ENCODE data around the gene RAPSN. TPM values are rescaled to one million over a fixed set of nuclear protein-coding genes. Genes with fewer than 3 reads are reported as not detected.
A peak's percentile ranks its signal among the peaks of the same experiment; 100 is the strongest.

Gene RAPSN
- total RNA-seq, 1 donor from 2014 or later = not detected

DNA sequence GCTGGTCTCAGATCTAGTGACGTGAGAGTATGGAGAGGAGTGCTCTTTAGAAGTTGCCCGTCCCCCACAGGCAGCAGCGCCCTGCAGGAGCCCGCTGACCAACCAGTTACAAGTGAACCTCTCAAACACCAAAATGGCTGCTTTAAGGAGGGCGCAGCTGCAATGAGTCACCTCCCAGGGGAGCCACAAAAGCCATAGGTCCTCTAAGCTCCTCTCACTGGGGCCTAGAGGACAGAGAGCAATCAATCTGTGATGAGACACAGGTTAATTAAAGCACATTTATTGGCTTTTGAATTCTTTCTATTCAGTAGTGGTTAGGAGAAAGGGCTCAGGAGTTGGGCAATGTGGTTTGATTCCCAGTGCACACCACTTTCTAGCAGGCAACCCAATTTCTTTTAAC lies 15.5 kb upstream of the RAPSN start:
- DNase-seq = no peak

DNA sequence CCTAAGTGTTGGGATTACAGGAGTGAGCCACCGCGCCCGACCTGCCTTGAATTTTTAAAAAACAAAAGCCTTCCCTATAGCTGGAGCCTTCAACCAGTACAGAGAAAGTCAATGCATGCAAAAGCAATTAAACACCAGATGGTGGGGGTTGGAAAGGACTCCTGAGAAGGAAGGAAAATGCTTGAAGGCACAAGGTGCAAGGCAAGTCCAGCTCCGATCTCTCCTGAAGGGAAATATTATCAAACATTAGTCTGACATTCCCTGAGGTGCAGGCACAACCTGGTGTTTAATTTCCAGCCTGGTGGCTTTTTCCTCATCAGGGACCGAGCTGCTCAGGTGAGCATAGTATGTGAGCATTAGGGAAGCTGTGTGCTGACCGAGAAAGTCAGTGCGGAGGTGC lies 12.9 kb upstream of the RAPSN start:
- DNase-seq = no peak

DNA sequence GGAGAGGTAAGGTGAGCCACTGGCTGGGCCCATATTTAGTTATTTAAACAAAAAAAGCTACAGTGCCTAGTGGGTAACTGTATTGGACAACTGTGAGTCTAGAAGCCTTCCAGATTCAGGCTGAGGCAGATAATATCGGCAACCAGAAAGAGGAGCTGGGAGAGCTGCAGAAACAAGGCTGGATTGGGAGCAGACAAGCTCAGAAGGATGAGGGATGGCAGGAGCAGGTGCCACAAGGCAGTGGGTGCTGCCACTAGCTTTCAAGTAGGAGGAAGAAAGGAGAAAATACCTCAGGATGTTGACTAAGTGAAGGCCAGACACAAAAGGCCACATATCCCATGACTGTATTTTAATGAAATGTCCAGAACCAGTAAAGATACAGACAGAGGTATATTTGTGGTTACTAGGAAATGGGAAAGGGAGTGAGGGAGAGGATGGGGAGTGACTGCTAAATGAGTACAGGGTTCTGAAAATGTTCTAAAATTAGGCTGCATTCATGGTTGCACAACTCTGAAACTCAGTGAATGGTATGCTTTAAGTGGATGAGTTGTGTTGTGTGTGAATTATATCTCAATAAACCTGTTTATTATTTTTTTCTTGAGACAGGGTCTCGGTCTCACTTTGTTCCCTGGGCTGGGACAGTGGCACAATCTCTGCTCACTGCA lies 11.8 kb upstream of the RAPSN start:
- DNase-seq = no peak

DNA sequence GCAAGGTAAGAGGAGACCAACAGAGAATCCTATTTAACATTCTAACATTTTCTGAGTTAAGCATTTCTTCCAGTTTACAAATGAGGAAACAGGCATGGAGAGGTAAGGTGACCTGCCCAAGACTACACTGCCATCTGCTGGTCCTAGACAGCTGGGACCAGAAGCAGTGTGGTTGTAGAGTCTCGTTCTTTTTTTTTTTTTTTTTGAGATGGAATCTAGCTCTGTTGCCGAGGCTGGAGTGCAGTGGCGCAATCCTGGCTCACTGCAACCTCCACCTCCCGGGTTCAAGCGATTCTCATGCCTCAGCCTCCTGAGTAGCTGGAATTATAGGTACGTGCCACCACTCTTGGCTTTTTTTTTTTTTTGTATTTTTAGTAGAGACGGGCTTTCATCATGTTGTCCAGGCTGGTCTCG lies 5.3 kb upstream of the RAPSN start:
- DNase-seq = peak; percentile 61

DNA sequence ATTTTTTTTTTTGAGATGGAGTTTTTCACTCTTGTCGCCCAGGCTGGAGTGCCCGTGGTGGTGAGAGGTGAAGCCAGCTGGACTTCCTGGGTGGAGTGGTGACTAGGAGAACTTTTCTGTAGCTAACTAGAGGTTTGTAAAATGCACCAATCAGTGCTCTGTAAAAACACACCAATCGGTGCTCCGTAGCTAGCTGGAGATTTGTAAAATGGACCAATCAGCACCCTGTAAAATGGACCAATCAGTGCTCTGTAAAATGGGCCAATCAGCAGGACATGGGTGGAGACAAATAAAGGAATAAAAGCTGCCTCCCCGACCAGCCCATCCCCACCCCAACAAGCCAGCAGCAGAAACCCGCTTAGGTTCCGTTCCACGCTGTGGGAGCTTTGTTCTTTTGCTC lies 4.4 kb upstream of the RAPSN start:
- no peak for DNase-seq

DNA sequence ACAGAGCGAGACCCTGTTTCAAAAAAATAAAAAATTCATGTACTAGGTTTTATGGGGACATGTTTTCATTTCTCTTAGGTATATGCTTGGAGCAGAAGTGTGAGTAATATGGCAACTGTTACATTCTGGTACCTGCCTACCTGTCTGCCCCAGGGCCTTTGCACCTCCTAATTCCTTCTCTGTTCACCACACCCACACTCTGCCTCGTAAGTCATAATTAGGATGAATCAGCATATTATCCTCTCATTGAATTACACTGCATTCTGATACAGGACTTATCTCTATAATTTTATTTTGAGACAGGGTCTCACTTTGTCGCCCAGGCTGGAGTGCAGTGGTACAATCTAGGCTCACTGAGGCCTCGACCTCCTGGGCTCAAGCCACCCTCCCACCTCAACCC lies 3.1 kb upstream of the RAPSN start:
- DNase-seq = no peak

DNA sequence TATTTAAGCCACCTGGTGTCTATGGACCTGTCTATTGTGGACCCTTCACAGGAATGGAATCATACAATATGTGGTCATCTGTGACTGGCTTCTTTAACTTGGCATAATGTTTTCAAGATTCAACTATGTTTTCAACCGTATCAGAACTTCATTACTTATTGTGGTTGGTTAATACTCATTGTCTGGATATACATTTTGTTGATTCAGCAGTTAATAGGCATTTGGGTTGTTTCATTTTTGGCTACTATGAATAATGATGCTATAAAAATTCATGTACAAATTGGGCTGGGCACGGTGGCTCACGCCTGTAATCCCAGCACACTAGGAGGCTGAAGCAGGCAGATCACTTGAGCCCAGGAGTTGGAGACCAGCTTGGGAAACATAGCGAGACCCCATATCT lies 2.5 kb upstream of the RAPSN start:
- no peak for DNase-seq

DNA sequence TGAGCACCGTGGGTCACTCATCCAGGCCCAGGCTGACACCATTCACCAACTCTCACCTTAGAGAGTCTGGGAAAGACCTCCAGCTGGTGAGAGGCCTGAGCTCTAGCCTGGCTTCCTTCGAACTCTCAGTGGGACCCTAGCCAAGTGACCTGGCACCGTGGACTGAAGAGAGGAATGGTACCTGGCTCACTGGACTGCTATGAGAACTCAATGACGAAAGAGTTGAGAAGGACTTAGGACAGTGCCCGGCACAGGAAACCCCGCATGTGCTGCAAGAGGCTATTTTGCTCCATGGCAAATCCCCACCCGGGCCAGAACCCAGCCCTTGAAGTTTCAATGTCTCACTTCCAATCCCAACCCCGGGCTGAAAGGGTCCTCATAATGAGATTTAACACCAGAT lies 605 bp upstream of the RAPSN start:
- no peak for DNase-seq

DNA sequence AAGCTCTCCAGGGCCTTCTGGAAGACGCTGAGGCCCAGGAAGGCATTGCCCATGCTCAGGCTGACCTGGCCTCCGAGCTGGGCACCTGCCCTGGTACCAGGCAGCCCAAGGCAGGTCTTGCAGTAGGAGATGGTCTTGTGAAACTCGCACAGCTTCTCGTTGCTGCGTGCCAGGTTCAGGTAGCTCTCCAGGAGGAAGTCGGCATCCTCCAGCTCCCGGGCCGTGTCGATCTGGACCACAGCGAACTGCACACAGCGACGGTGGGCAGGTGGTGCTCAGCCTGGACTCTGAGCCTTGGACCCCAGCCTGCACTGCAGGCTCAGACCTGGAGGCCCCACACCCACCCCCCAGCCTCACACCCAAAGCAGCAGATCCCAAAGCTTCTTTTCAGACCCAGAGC lies 1.0 kb downstream of the RAPSN start:
- no peak for DNase-seq

DNA sequence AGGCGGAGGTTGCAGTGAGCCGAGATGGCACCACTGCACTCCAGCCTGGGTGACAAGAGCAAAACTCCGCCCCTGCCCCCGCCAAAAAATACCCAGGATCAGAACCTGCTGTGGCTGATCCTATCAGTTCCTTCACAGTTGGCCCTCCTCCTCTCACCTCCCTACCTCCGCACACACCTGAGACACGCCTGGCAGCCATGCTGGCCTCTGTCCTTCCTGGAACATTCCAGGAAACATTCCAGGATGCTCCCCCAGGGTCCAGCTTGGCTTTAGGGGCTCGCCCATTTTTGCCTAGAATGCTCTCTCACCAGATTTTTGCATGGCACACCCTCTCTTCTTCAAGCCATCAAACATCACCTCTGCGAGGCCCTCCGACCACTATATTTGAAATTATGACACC lies 2.1 kb downstream of the RAPSN start:
- no peak for DNase-seq

DNA sequence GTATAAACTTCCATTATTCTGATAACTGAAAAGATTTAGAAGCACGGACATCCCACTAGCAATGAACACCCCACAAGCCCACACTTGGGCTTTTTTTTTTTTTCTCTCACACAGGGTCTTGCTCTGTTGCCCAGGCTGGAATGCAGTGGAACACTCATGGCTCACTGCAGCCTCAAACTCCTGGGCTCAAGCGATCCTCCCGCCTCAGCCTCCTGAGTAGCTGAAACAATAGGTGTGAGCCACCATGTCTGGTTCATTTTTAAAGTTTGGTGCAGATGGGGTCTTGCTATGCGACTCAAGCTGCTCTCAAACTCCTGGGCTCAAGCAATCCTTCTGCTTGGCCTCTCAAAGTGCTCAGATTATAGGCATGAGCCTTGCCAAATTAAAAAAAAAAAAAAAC lies 3.1 kb downstream of the RAPSN start:
- DNase-seq = no peak

DNA sequence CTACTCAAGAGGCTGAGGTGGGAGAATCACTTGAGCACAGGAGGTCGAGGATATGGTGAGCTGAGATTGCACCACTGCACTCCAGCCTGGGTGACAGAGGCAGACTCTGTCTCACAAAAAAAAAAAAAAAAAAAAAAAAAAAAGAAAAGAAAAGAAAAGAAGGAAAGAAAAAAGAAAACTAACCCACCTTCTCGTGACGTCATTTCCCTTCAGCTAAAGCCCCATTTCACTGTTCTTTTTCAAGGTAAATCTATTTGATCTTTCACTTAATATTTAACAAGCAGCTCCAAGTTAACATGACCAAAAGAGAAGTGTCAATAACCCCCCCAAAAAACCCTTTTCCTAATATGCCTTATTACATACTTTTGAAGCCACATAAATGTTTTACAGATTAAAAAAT lies 5.1 kb downstream of the RAPSN start:
- DNase-seq = no peak

DNA sequence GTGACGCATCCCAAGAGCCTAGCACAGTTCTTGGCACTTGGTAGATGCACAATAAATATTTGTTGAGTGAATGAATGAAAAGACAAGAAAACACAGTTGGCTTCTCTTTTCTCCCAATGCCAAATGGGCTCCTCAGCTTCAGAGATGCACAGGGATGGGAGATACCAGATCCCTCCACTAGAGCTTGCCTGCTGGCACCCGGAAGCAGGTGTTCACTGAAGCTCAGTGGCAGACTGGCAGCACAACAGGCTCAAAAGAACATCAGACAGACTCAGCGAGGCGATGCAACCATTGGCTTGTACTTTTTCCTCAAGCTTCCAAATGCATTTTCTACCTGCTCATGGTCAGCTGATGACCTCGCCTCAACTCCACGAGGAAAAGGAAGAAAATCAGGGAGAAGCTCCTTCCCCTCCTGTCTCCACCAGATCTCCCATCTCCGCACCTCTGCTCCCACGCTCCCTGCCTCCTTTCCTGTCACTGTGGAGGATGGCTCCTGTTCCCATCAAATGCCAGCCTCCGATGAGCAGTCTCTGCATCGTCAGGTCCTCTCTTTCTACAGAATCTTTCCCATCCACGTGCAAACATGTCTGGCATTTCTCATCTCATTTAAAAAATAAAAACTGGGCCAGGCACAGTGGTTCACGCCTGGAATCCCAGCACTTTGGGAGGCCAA lies 5.8 kb downstream of the RAPSN start:
- DNase-seq = peak; percentile 42

DNA sequence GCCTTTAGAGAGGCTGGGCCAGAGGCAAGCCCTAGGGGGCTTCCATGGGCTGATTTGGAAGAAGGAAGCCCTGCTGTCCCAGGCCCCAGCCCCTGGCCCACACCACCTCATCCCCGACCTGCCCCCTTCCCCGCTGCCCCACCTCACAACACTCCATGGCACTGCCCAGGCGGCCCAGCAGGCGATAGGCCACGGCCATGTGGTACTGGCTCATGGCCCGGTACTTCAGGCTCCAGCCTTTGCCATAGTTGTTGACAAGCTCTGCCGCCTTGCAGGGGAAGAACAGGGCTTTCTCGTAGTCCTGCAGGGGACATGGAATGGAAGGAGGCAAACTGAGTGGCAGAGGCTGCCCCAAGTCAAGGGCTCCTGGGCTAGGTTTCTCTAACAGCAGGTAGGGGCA lies 6.4 kb downstream of the RAPSN start:
- DNase-seq = peak; percentile 30

DNA sequence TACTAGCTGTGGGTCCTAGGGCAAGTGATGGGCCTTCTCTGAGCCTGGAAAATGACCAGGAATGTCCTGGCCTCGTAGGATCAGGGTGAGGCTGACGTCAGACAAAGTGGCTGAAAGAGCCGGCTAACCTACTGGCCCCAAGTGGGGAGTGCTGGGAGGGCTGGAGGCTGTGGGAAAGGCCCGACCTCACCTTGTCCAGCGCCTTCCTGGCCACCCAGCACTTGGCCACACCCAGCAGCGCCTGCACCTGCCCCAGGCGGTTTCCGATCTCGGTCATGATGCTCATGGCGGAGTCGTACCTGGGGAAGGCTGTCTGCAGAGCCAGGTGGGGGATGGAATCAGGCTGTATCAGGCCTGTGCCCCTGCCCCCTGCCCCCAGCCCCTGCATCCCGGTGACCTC lies 7.5 kb downstream of the RAPSN start:
- DNase-seq = no peak

DNA sequence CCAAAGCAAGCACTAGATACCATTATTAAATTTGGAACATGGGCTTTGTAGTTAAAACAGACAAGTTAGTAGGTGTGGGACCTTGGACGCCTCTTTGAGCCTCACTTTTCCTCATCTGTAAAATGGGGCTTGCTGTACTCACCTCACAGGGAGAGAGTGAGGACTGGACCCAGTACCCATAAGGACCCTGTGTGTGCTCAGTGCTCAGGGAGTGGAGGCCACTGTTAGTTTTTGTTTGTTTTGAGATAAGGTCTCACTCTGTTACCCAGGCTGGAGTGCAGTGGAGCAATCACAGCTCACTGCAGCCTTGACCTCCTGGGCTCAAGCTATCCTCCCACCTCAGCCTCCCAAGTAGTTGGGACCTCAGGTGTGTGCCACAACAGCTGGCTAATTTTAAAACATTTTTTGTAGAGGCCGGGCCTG lies 8.9 kb downstream of the RAPSN start:
- no peak for DNase-seq

DNA sequence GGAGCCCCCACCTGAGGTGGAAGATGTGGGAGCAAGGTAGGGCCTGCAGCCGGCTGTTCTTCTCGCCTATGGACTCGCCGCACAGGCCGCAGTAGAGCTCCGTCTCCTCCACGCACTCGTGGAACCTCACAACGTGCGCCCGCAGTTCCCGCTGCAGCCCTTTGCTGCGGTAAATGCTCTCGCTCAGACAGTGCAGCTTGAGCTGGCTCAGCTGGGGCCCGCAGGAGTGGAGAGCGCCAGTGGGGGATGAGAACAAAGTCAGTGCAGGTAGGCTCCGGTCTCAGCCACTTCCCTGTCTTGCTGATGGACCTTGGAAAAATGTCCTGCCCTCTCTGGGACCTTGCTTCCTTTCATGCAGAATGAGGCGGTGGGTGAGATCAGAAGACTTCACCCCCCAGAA lies 10.2 kb downstream of the RAPSN start:
- no peak for DNase-seq

DNA sequence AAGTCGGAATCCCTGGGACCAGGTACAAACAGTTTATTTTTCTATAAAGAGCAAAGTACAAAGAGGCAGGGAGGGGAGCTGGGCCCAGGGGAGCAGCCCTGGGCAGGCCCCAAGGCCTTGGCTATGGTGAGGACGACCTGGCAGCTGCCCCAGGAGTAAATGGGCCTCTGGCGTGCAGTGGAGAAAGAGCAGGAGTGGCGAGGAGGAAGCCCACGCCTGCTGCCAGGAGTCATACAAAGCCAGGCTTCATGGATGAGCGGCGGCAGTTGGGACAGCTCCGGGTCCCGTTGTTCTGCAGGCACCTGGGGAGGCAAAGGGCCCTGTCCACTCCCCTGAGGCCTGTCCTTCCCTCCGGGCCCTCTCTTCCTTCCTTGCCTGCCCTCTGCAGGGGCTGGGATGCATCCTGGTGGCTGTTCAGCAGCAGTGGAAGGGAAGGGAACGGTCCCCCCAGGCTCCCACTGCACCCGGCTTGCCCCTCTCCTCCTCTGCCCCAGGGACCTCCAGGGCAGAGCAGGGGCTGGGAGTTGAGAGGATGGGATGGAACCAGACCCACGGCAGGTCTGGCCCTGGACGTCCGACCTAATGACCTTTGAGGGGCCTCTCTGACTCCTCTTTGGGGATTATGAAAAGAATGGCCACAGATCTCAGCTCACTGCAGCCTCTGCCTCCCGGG lies 11.1 kb downstream of the RAPSN start:
- no peak for DNase-seq

DNA sequence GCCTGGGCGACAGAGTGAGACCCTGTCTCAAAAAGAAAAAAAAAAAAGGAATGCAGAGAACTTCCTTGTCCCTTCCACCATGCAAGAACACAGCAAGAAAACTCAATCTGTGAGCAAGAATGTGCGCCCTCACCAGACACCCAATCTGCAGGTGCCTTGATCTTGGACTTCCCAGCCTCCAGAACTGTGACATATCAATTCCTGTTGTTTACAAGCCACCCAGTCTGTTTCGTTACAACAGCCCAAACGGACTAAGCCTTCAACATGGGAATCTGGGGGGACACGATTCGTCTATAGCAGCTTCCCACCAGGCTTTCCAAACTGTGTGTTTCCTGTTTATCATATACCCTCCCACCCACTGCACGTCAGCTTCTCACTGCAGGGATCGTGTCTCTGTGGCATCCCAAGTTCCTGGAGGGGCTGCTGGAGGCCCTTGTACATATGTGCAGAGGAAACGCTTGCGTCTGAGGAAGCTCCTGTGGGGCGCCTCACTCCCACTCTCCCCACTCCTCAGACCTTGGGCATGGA lies 11.7 kb downstream of the RAPSN start:
- no peak for DNase-seq

DNA sequence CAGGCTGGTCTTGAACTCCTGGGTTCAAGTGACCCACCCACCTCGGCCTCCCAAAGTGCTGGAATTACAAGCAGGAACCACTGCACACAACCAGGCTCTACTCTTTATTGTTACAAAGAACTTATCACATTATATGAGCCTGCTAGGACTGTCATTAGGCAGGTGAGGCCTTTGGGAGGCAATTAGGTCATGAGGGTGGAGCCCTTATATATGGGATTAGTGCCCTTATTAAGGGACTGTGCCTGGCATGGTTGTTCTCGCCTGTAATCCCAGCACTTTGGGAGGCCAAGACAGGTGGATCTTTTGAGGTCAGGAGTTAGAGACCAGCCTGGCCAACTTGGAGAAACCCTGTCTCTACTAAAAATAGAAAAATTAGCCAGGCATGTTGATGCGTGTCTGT lies 12.2 kb downstream of the RAPSN start:
- no peak for DNase-seq

DNA sequence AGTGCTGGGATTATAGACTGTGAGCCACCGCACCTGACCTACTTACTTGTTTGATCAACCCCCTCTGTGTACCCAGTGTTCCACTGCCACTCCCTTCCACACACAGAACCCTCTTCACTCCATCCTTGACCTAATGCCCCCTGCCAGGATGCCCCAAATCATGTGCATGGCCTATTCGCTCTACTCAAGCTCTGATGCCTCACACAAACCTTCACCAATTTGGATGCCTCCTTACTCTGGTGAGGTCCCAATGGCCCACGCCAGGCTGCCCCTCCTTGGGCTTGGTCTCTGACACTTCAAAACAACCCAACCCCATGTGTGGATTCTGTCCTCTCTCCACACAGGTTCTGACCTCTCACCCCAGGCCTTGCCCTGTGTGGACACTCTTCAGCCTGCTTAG lies 13.2 kb downstream of the RAPSN start:
- no peak for DNase-seq

DNA sequence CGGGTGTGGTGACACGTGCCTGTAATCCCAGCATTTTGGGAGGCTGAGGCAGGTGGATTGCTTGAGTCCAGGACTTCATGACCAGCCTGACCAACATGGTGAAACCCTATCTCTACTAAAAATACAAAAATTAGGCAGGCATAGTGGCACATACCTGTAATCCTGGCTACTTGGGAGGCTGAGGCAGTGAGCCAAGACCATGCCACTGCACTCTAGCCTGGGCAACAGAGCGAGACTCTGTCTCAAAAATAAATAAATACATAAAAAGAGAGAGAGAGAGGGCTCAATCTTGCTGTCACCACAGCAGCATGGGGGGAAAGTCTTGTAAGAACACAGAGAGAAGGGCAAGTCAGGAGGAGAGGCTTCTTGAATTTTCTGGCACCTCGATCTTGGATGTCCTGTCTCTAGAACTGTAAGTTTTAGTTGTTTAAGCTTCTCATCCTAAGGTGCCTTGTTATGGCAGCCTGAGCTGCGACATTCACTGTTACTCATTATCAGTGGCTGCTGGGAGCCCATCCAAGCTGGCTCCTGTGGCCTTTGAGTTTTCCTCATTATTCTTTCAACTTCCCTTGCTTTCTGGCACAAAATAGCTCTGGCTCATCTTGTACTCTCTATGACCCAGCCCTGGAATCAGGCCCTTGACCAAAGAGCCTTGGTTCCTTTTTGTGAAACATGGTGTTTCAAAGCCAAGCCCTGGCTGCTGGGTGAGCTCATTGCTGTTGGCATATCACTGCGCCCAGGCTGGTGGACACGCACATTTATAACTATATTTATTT lies 14.7 kb downstream of the RAPSN start:
- no peak for DNase-seq

DNA sequence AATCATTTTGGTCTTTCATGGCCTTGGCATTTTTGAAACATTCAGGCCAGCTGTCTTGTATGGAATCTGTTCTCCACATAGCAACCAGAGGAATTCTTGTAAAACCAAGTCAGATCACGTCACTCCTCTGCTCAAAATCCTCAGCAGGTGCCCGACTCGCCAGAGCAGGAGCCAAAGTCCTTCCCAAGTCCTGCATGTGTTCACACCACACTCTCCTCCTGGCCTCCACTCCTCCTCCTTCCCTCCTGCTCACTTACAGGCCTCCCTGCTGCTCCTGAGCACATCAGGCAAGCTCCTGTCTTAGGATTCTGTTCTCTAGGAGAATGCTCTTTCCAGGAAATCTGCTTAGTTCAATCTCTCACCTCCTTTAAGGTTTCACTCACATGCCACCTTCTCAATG lies 15.8 kb downstream of the RAPSN start:
- DNase-seq = no peak

Data from occipital lobe (tissue), 2 donors.